GM12801 (cell line): ENCODE data around the gene UBE3C.

Experiments used
- CTCF ChIP-seq: IDR thresholded peaks from one replicate; pipeline ENCODE4 v1.5.1; 2011; ENCODE audit warnings: control low read depth; ENCODE audit not compliant: insufficient read length; ENCODE audit errors: extremely low read depth

Gene UBE3C

GRCh38 chr7:157112706-157113105 is 26.0 kb upstream of the UBE3C start:
- TF ChIP-seq CTCF = no peak

GRCh38 chr7:157113607-157114006 is 25.1 kb upstream of the UBE3C start:
- no peak for TF ChIP-seq CTCF

GRCh38 chr7:157116762-157117161 is 22.0 kb upstream of the UBE3C start:
- no peak for TF ChIP-seq CTCF

GRCh38 chr7:157117796-157118195 is 20.9 kb upstream of the UBE3C start:
- no peak for TF ChIP-seq CTCF

GRCh38 chr7:157120181-157120580 is 18.5 kb upstream of the UBE3C start:
- no peak for TF ChIP-seq CTCF

- TF ChIP-seq CTCF = no peak
Observed at GRCh38 chr7:157121184-157121715, 17.5 kb upstream of the UBE3C start.

- TF ChIP-seq CTCF = no peak
Observed at GRCh38 chr7:157122800-157123495, 15.8 kb upstream of the UBE3C start.
